Stimulated activated CD4-positive, alpha-beta T cell treated with anti-CD3 and anti-CD28 coated beads, Interleukin-15, amount 100 ng/mL, for 24 hours (primary cell): ENCODE data around the gene CREB3L4.

Source experiments
- DNase-seq: peaks from one replicate; pipeline ENCODE4 v3.0.0-alpha.2; 2020

The CREB3L4 gene

GRCh38 chr1:153938996-153939395, 28.7 kb upstream of the CREB3L4 start:
- no peak for DNase-seq

GRCh38 chr1:153939476-153939875, 28.2 kb upstream of the CREB3L4 start:
- no peak for DNase-seq

GRCh38 chr1:153940756-153941155, 26.9 kb upstream of the CREB3L4 start:
- DNase-seq = no peak

GRCh38 chr1:153941826-153942725, 25.6 kb upstream of the CREB3L4 start:
- no peak for DNase-seq

GRCh38 chr1:153942766-153943549, 24.7 kb upstream of the CREB3L4 start:
- DNase-seq = no peak

GRCh38 chr1:153944005-153944826, 23.5 kb upstream of the CREB3L4 start:
- DNase-seq = no peak

GRCh38 chr1:153944827-153945117, 22.9 kb upstream of the CREB3L4 start:
- DNase-seq = no peak

GRCh38 chr1:153945131-153945794, 22.4 kb upstream of the CREB3L4 start:
- DNase-seq = peak; percentile 84

- peak; percentile 83 for DNase-seq
Observed at GRCh38 chr1:153945795-153946621, 21.7 kb upstream of the CREB3L4 start.

GRCh38 chr1:153946622-153947241, 21.0 kb upstream of the CREB3L4 start, which contains the start of gene DENND4B:
TSS of gene DENND4B (minus strand) at chr1:153946718. CDS start at chr1:153944374, 2,344 bp downstream.
- peak; percentile 83 for DNase-seq

- no peak for DNase-seq
Observed at GRCh38 chr1:153951183-153951582, 16.5 kb upstream of the CREB3L4 start.

GRCh38 chr1:153951801-153952200, 15.9 kb upstream of the CREB3L4 start:
- no peak for DNase-seq

- DNase-seq = no peak
Observed at GRCh38 chr1:153953859-153954365, 13.8 kb upstream of the CREB3L4 start.

GRCh38 chr1:153954826-153955225, 12.9 kb upstream of the CREB3L4 start:
- DNase-seq = no peak

GRCh38 chr1:153956997-153957715, 10.5 kb upstream of the CREB3L4 start:
- no peak for DNase-seq

- DNase-seq = peak; percentile 54
Observed at GRCh38 chr1:153957744-153958110, 10.0 kb upstream of the CREB3L4 start.

GRCh38 chr1:153958111-153958960, 9.4 kb upstream of the CREB3L4 start, which contains the start of gene CRTC2:
TSS of gene CRTC2 (minus strand) at chr1:153958612. CDS start at chr1:153958497, 115 bp downstream.
- DNase-seq = peak; percentile 99

GRCh38 chr1:153958961-153959260, 8.8 kb upstream of the CREB3L4 start:
- DNase-seq = no peak

- DNase-seq = no peak
Observed at GRCh38 chr1:153959454-153959853, 8.2 kb upstream of the CREB3L4 start.
